GM18861 (cell line): ENCODE measurements around the gene ARHGAP26.

Experiments used
- ATAC-seq: cut with Tn5 transposase; IDR thresholded peaks from one replicate; pipeline ENCODE4 v1.9.1; 2021; ENCODE audit not compliant: unreplicated experiment

The ARHGAP26 gene

GRCh38 chr5:142749321-142749720, 20.9 kb upstream of the ARHGAP26 start:
- ATAC-seq: no peak

GRCh38 chr5:142753116-142753631, 17.0 kb upstream of the ARHGAP26 start:
- ATAC-seq: no peak

- ATAC-seq: no peak
Measured at GRCh38 chr5:142754031-142754430, 16.1 kb upstream of the ARHGAP26 start.

- ATAC-seq: no peak
Measured at GRCh38 chr5:142756576-142756975, 13.6 kb upstream of the ARHGAP26 start.

GRCh38 chr5:142757564-142757963, 12.6 kb upstream of the ARHGAP26 start:
- ATAC-seq: no peak

GRCh38 chr5:142758062-142758795, 11.9 kb upstream of the ARHGAP26 start:
- ATAC-seq: no peak

- ATAC-seq: no peak
Measured at GRCh38 chr5:142758796-142759145, 11.4 kb upstream of the ARHGAP26 start.

- no peak for ATAC-seq
Measured at GRCh38 chr5:142763701-142764100, 6.5 kb upstream of the ARHGAP26 start.

- no peak for ATAC-seq
Measured at GRCh38 chr5:142767178-142767577, 3.0 kb upstream of the ARHGAP26 start.

GRCh38 chr5:142767911-142768310, 2.3 kb upstream of the ARHGAP26 start:
- no peak for ATAC-seq

- ATAC-seq: no peak
Measured at GRCh38 chr5:142769251-142769792, 855 bp upstream of the ARHGAP26 start.

- peak; percentile 20 for ATAC-seq
Measured at GRCh38 chr5:142770650-142771609, 753 bp downstream of the ARHGAP26 start.

- ATAC-seq: no peak
Measured at GRCh38 chr5:142771666-142772065, 1.5 kb downstream of the ARHGAP26 start.

GRCh38 chr5:142772446-142773293, 2.5 kb downstream of the ARHGAP26 start:
- no peak for ATAC-seq

- ATAC-seq: no peak
Measured at GRCh38 chr5:142777099-142777498, 6.9 kb downstream of the ARHGAP26 start.

- ATAC-seq: no peak
Measured at GRCh38 chr5:142777850-142778249, 7.7 kb downstream of the ARHGAP26 start.

- no peak for ATAC-seq
Measured at GRCh38 chr5:142779163-142779840, 9.1 kb downstream of the ARHGAP26 start.

GRCh38 chr5:142780871-142781270, 10.7 kb downstream of the ARHGAP26 start:
- ATAC-seq: no peak

- ATAC-seq: no peak
Measured at GRCh38 chr5:142782976-142783530, 12.9 kb downstream of the ARHGAP26 start.
